ENCODE results near the gene IL17RD. TPM values are rescaled to one million over a fixed set of nuclear protein-coding genes. Genes with fewer than 3 reads are reported as not detected.

The IL17RD gene
- total and polyA plus RNA-seq, 2 of the 13 experiments (the other 11 are each of a cell fraction or from before 2014, with no cell fraction given), result 0.28 to 0.31 TPM

- TF ChIP-seq, protein P1, sequence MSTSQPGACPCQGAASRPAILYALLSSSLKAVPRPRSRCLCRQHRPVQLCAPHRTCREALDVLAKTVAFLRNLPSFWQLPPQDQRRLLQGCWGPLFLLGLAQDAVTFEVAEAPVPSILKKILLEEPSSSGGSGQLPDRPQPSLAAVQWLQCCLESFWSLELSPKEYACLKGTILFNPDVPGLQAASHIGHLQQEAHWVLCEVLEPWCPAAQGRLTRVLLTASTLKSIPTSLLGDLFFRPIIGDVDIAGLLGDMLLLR (CRISPR knock-in tag; IDR thresholded peaks at IDR 0.05), result no peak
- no peak for TF ChIP-seq ZNF766 (CRISPR knock-in tag; IDR thresholded peaks at IDR 0.05; ENCODE audit: borderline replicate concordance)
- TF ChIP-seq, protein P2, sequence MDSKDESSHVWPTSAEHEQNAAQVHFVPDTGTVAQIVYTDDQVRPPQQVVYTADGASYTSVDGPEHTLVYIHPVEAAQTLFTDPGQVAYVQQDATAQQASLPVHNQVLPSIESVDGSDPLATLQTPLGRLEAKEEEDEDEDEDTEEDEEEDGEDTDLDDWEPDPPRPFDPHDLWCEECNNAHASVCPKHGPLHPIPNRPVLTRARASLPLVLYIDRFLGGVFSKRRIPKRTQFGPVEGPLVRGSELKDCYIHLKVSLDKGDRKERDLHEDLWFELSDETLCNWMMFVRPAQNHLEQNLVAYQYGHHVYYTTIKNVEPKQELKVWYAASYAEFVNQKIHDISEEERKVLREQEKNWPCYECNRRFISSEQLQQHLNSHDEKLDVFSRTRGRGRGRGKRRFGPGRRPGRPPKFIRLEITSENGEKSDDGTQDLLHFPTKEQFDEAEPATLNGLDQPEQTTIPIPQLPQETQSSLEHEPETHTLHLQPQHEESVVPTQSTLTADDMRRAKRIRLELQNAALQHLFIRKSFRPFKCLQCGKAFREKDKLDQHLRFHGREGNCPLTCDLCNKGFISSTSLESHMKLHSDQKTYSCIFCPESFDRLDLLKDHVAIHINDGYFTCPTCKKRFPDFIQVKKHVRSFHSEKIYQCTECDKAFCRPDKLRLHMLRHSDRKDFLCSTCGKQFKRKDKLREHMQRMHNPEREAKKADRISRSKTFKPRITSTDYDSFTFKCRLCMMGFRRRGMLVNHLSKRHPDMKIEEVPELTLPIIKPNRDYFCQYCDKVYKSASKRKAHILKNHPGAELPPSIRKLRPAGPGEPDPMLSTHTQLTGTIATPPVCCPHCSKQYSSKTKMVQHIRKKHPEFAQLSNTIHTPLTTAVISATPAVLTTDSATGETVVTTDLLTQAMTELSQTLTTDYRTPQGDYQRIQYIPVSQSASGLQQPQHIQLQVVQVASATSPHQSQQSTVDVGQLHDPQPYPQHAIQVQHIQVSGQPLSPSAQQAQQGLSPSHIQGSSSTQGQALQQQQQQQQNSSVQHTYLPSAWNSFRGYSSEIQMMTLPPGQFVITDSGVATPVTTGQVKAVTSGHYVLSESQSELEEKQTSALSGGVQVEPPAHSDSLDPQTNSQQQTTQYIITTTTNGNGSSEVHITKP (CRISPR knock-in tag; IDR thresholded peaks at IDR 0.05; ENCODE audit: low read depth), result no peak
- TF ChIP-seq KMT2B (CRISPR knock-in tag; IDR thresholded peaks at IDR 0.05), result 0 out of 2 replicates have a peak, but pooled peaks have one; percentile 8
- TF ChIP-seq KDM4B (CRISPR knock-in tag; IDR thresholded peaks at IDR 0.05), result no peak
- peak; percentile 25; the same call in 1 of the 2 replicates for TF ChIP-seq ZNF605 (CRISPR knock-in tag; IDR thresholded peaks at IDR 0.05)
- peak; percentile 35; the same call in 1 of the 2 replicates for TF ChIP-seq MAF1 (CRISPR knock-in tag; IDR thresholded peaks at IDR 0.05; ENCODE audit: borderline replicate concordance)
Observed at GRCh38 chr3:57078344-57078634, 86.9 kb downstream of the IL17RD start (continued).

GRCh38 chr3:57077630-57078343 lies 87.4 kb downstream of the IL17RD start:
- Histone ChIP-seq H4K20me1 (ENCODE audit: insufficient read depth, low read length) (no peaks in the 10 kb centered on the region), H3K27me3 (ENCODE audit: control insufficient read depth in 1 of 2, insufficient read depth in 2 of 2, low read length in 2 of 2) (peaks cover 0 to 4% of the 10 kb centered on the region in 2 experiments; a peak in 1 of 5 replicates), H3K4me3 (replicated peaks in 1 of 3; ENCODE audit: insufficient read depth in 1 of 3, low read depth in 2 of 3, low read length in 3 of 3) (peak overlapping the region; percentile 71 to 93 (median 76)), H3K9me3 (ENCODE audit: low read length) (no peaks in the 10 kb centered on the region), H3K27ac (ENCODE audit: extremely low read length, insufficient read depth, low read length) (peak overlapping the region; percentile 62), H3K4me1 (ENCODE audit: insufficient read depth, low read length) (peaks cover 40% of the 10 kb centered on the region), H3K9ac (ENCODE audit: insufficient read depth, low read depth, low read length) (peak overlapping the region; percentile 69), H3K79me2 (ENCODE audit: insufficient read depth, low read length) (peaks cover 10% of the 10 kb centered on the region), H3K36me3 (replicated peaks in 1 of 2; ENCODE audit: control insufficient read depth in 1 of 2, insufficient read depth in 2 of 2, low read length in 2 of 2) (no peaks in the 10 kb centered on the region; a peak in 2 of 5 replicates), H3K4me2 (ENCODE audit: low read depth, low read length) (peak overlapping the region; percentile 92), H2AFZ (ENCODE audit: low read length) (no peak overlapping the region)
- in situ Hi-C loops (cut with HindIII; ENCODE audit: extremely low pct_ligation_motif_present, low pct_unique_long_range_greater_than_20kb), result no loop called here
- FAIRE-seq, result peak; percentile 98
- peak; percentile 70 for DNase-seq (ENCODE audit: low spot score)
- BruUV-seq (replicated peaks), result no TSS peak
- POLR2A ChIA-PET, result interaction anchor here (0.6 to 4.0 kb wide), 4 partner anchors 17 to 1098 kb away, joined by 3 to 29 read pairs (median 4); partner anchors contain the start of gene SPATA12
- peak; percentile 19 for ATAC-seq
- 2% methylated on average over 5 of the region's 9 CpGs for WGBS (ENCODE audit: low lambda C conversion rate)
- CTCF ChIA-PET (ENCODE audit: low intra/inter-chr PET ratio, low total read pairs), result no interaction called here
- intact Hi-C loops (cut with micrococcal nuclease; ENCODE audit: unreplicated experiment), result loop anchor here (2.0 to 5.0 kb wide), 2 partner anchors 17 to 85 kb away; partner anchors contain the start of gene SPATA12
- TF ChIP-seq ATF6 (CRISPR knock-in tag; conservative IDR thresholded peaks at IDR 0.05) (no peak), POLR2A (IDR thresholded peaks at IDR 0.05; ENCODE audit: insufficient read depth in 1 of 2, low read depth in 2 of 2, low read length in 2 of 2) (0 out of 4 replicates have a peak, but pooled peaks of 1 of the 2 experiments have one; percentile 8), ARNT2 (CRISPR knock-in tag; IDR thresholded peaks at IDR 0.05; ENCODE audit: low read depth) (0 out of 2 replicates have a peak, but pooled peaks have one; percentile 30), HMG20A (CRISPR knock-in tag; IDR thresholded peaks at IDR 0.05; ENCODE audit: borderline replicate concordance) (peak; percentile 32; the same call in 1 of the 2 replicates), MBD4 (IDR thresholded peaks at IDR 0.05; ENCODE audit: borderline replicate concordance, low read length) (no peak), SAFB2 (CRISPR knock-in tag; IDR thresholded peaks at IDR 0.05; ENCODE audit: borderline replicate concordance, low read depth) (no peak)
- TF ChIP-seq, protein P3, sequence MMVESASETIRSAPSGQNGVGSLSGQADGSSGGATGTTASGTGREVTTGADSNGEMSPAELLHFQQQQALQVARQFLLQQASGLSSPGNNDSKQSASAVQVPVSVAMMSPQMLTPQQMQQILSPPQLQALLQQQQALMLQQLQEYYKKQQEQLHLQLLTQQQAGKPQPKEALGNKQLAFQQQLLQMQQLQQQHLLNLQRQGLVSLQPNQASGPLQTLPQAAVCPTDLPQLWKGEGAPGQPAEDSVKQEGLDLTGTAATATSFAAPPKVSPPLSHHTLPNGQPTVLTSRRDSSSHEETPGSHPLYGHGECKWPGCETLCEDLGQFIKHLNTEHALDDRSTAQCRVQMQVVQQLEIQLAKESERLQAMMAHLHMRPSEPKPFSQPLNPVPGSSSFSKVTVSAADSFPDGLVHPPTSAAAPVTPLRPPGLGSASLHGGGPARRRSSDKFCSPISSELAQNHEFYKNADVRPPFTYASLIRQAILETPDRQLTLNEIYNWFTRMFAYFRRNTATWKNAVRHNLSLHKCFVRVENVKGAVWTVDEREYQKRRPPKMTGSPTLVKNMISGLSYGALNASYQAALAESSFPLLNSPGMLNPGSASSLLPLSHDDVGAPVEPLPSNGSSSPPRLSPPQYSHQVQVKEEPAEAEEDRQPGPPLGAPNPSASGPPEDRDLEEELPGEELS (CRISPR knock-in tag; IDR thresholded peaks at IDR 0.05), result peak; percentile 52; the same call in 1 of the 2 replicates

Measured in HepG2 (cell line).